Erythroblast (primary cell): ENCODE measurements around the gene TMEM131.

Experiments
- DNase-seq, 2 experiments: peaks; one replicate each; lab custom pipeline; 2025; lab: John Stamatoyannopoulos, UW
- GATA1 ChIP-seq: IDR thresholded peaks from 2 replicates; pipeline ENCODE4 v1.6.1; 2011; ENCODE audit warnings: low read depth, mild to moderate bottlenecking, control low read depth, low read length, moderate library complexity
- POLR2A ChIP-seq: IDR thresholded peaks from 2 replicates; pipeline ENCODE4 v1.6.1; 2011; ENCODE audit warnings: mild to moderate bottlenecking, low read length

The TMEM131 gene

GRCh38 chr2:97732436-97733340 is 263.1 kb downstream of the TMEM131 start:
- no peak for DNase-seq
- no peak for TF ChIP-seq POLR2A
- TF ChIP-seq GATA1, result no peak

DNA sequence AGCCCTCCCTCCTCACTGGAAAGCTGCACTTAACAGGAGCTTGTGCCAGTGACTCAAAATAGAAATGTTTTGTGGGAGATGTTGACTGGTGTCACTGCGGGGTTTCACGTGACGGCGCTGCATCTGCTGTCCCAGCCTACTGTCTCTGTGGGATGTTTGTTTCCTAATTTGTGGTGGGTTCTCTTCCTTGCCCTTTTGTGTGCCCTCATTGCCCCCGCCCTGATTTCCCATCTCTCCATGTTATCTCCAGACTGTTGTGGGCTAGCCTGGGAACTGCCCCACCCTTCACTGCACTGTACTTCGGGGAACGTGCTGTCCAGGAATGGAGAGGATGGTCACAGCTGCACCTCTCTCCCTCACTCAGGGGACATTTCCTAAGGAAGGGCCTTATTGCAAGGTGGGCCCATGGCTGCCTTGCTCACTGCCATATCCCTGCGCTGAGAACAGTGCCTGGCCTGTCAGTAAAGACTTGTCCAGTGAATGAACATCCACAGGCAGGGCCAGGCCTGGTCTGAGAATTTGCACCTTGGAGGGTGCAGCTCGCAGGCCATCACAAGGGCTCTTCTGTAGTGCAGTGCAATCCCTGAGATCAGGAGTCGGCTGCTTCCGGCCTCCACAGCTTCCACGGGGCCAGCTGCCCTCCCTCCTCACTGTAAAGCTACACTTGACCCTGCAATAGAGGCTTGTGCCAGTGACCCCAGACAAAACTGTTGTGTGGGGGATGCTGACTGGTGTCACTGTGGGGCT is 264.3 kb downstream of the TMEM131 start:
- DNase-seq, result no peak
- TF ChIP-seq POLR2A (no peak), GATA1 (no peak)

- TF ChIP-seq POLR2A (no peak), GATA1 (no peak)
- DNase-seq, result no peak
Observed at GRCh38 chr2:97730245-97730644, 265.5 kb downstream of the TMEM131 start.

DNA sequence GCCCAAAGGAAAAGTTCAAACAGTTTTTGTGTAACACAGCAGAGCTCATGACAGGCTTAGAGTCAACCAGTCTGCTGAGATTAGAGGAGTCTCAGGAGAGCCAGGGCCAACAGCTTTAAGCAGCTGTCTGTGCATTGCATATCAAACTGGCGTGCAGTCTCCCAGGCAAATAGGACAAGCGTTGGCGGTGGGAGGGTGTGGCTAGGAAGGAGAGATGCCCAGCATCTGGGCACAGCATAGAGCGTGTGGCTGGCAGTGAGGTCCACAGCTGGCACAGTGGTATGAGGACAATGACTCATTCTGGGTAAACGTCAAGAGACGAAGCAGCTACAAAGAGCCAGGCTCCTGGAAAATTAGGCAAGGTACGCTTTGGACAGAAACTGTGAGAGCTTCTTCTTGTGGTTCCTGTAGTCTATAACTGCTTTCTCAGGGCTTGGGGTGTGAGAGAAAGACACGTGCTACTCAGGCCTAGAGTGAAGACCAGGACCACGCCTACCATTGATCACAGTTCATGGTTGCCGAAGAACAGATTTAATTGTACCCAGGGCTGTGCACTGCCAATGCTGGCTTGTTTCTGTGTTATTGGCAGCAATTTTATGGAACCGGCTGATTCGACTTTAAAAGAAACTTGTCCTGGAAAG is 267.5 kb downstream of the TMEM131 start:
- TF ChIP-seq POLR2A, result no peak
- no peak for TF ChIP-seq GATA1
- DNase-seq, result no peak

- DNase-seq, result no peak
Observed at GRCh38 chr2:97727296-97727695, 268.5 kb downstream of the TMEM131 start.

GRCh38 chr2:97726261-97727064 is 269.3 kb downstream of the TMEM131 start:
- no peak for DNase-seq
- TF ChIP-seq GATA1 (no peak), POLR2A (no peak)

More at GRCh38 chr2:97727296-97727695, 268.5 kb downstream of the TMEM131 start:
- TF ChIP-seq POLR2A, result no peak

DNA sequence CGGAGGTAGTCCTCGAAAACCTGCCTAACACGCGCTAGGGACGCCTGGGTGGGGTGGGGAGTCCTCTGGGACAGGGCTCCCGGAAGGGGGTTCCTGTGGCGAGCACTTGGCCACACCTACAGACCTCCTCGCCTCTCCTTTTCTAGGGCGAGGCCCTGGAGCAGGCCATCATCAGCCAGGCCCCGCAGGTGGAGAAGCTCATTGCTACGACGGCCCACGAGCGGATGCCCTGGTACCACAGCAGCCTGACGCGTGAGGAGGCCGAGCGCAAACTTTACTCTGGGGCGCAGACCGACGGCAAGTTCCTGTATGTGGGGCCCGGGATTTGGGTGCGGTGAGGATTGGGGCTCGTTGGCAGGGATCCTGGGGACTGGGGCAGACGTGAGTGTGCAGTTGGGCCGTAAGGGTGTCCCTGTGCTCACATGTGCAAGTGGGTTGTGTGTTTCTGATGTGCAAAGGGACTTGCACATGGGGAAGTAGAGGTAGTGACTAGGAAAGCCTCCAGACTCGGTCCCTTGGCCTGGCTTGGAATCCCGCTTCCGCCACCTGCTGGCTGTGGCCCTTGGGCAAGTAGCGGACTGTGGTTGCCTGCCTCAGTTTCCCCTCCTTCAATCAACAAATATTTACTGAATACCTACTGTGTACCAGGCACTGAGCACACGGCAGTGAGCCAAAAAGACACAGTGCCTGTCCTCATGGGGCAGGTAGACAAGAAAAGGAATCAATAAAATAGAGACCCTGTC is 270.6 kb downstream of the TMEM131 start:
- TF ChIP-seq GATA1 (no peak), POLR2A (no peak)
- no peak for DNase-seq

GRCh38 chr2:97724501-97724900 is 271.2 kb downstream of the TMEM131 start:
- DNase-seq, result no peak
- no peak for TF ChIP-seq POLR2A
- TF ChIP-seq GATA1, result no peak

DNA sequence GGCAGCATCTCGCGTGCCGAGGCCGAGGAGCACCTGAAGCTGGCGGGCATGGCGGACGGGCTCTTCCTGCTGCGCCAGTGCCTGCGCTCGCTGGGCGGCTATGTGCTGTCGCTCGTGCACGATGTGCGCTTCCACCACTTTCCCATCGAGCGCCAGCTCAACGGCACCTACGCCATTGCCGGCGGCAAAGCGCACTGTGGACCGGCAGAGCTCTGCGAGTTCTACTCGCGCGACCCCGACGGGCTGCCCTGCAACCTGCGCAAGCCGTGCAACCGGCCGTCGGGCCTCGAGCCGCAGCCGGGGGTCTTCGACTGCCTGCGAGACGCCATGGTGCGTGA is 271.7 kb downstream of the TMEM131 start:
- DNase-seq, result no peak

GRCh38 chr2:97723156-97724072 is 272.3 kb downstream of the TMEM131 start:
- TF ChIP-seq GATA1 (no peak), POLR2A (no peak)
- no peak for DNase-seq

More for the DNA sequence above, 271.7 kb downstream of the TMEM131 start:
- no peak for TF ChIP-seq POLR2A
- no peak for TF ChIP-seq GATA1

DNA sequence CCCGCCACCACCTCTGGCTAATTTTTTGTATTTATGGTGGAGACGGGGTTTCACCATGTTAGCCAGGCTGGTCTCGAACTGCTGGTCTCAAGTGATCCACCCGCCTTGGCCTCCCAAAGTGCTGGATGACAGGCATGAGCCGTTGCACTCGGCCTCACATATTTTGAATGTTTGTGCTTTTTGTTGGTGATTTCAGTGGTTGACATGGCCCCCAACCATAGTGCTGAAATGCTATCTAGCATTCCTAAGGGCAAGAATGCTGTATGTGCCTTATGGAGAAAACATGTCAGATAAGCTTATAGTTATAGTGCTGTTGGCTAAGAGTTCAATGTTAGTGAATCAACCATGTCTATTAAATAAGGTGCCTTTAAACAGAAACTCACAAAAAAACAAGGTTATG is 273.5 kb downstream of the TMEM131 start:
- no peak for DNase-seq
- TF ChIP-seq GATA1 (no peak), POLR2A (no peak)
